NB4 (cell line): ENCODE results near the gene FAM25C.
"Not testable (repeated sequence)": the region's sequence is repeated elsewhere in the genome, so short reads cannot be mapped to it uniquely, and the experiment has no call there.

Experiments
- DNase-seq: peaks from one replicate; pipeline ENCODE4 v3.0.0; 2010; ENCODE audit warnings: low read depth
- H3K4me3 ChIP-seq: one replicate; pipeline ENCODE4 v1.5.1; 2011; ENCODE audit warnings: mild to moderate bottlenecking, low read depth, low read length, moderate library complexity

Gene FAM25C

GRCh38 chr10:47962785-47963184 is 36.8 kb downstream of the FAM25C start:
- H3K4me3 ChIP-seq, DNase-seq: not testable (repeated sequence)

- DNase-seq = not testable (repeated sequence)
Measured at GRCh38 chr10:47960699-47961098, 38.9 kb downstream of the FAM25C start.

GRCh38 chr10:47959677-47960076 is 39.9 kb downstream of the FAM25C start:
- DNase-seq, H3K4me3 ChIP-seq: not testable (repeated sequence)

More at GRCh38 chr10:47960699-47961098, 38.9 kb downstream of the FAM25C start:
- H3K4me3 ChIP-seq = not testable (repeated sequence)

- H3K4me3 ChIP-seq, DNase-seq: not testable (repeated sequence)
Measured at GRCh38 chr10:47957158-47957557, 42.4 kb downstream of the FAM25C start.

GRCh38 chr10:47947424-47947823 is 52.2 kb downstream of the FAM25C start:
- peak; percentile 16 for DNase-seq
- not testable (repeated sequence) for H3K4me3 ChIP-seq
